GM18502 (cell line): Measurements from ENCODE around the gene CDH4.

Source experiments
- ATAC-seq: cut with Tn5 transposase; IDR thresholded peaks from one replicate; pipeline ENCODE4 v1.9.1; 2021; ENCODE audit warnings: mild to moderate bottlenecking; ENCODE audit not compliant: unreplicated experiment, poor library complexity

Gene CDH4

GRCh38 chr20:61373956-61374545 lies 122.0 kb downstream of the CDH4 start:
- no peak for ATAC-seq

- no peak for ATAC-seq
These were observed 124.6 kb downstream of the CDH4 start for GRCh38 chr20:61376541-61377240.

- ATAC-seq: no peak
These were observed 126.8 kb downstream of the CDH4 start for GRCh38 chr20:61378694-61379355.

GRCh38 chr20:61379898-61380544 lies 128.0 kb downstream of the CDH4 start:
- no peak for ATAC-seq

- no peak for ATAC-seq
These were observed 128.5 kb downstream of the CDH4 start for GRCh38 chr20:61380545-61380915.

GRCh38 chr20:61382194-61382593 lies 130.1 kb downstream of the CDH4 start:
- ATAC-seq: no peak

- ATAC-seq: no peak
These were observed 133.2 kb downstream of the CDH4 start for GRCh38 chr20:61385296-61385695.

GRCh38 chr20:61385731-61386130 lies 133.7 kb downstream of the CDH4 start:
- no peak for ATAC-seq

GRCh38 chr20:61387204-61387953 lies 135.3 kb downstream of the CDH4 start:
- ATAC-seq: no peak

- no peak for ATAC-seq
These were observed 135.9 kb downstream of the CDH4 start for GRCh38 chr20:61387954-61388348.

- no peak for ATAC-seq
These were observed 137.0 kb downstream of the CDH4 start for GRCh38 chr20:61389077-61389476.

GRCh38 chr20:61391185-61391584 lies 139.1 kb downstream of the CDH4 start:
- ATAC-seq: no peak

- ATAC-seq: no peak
These were observed 139.9 kb downstream of the CDH4 start for GRCh38 chr20:61391812-61392520.

- no peak for ATAC-seq
These were observed 142.2 kb downstream of the CDH4 start for GRCh38 chr20:61394088-61394799.

GRCh38 chr20:61396262-61396848 lies 144.3 kb downstream of the CDH4 start:
- no peak for ATAC-seq

GRCh38 chr20:61397146-61397545 lies 145.1 kb downstream of the CDH4 start:
- ATAC-seq: no peak

GRCh38 chr20:61397790-61398189 lies 145.7 kb downstream of the CDH4 start:
- ATAC-seq: no peak

GRCh38 chr20:61399433-61399832 lies 147.4 kb downstream of the CDH4 start:
- no peak for ATAC-seq

- no peak for ATAC-seq
These were observed 148.4 kb downstream of the CDH4 start for GRCh38 chr20:61400499-61400898.
